DMS153 treated with DMSO at 0.1 percent for 48 hours (cell line): ENCODE measurements around the gene AFAP1.

ENCODE experiments used
- DNase-seq: peaks from one replicate; lab custom pipeline; 2025; ENCODE audit not compliant: unreplicated experiment; lab: John Stamatoyannopoulos, UW

AFAP1 gene

GRCh38 chr4:7759216-7759615, 180.4 kb downstream of the AFAP1 start:
- no peak for DNase-seq

- DNase-seq = no peak
These were observed 181.2 kb downstream of the AFAP1 start for GRCh38 chr4:7758476-7758875.

- DNase-seq = no peak
These were observed 181.9 kb downstream of the AFAP1 start for GRCh38 chr4:7757501-7758471.

- no peak for DNase-seq
These were observed 182.9 kb downstream of the AFAP1 start for GRCh38 chr4:7756561-7757355.

GRCh38 chr4:7756071-7756470, 183.6 kb downstream of the AFAP1 start:
- no peak for DNase-seq

- DNase-seq = no peak
These were observed 184.1 kb downstream of the AFAP1 start for GRCh38 chr4:7755561-7755960.

GRCh38 chr4:7754565-7755262, 184.9 kb downstream of the AFAP1 start:
- no peak for DNase-seq

- DNase-seq = no peak
These were observed 185.7 kb downstream of the AFAP1 start for GRCh38 chr4:7753931-7754465.

- DNase-seq = no peak
These were observed 186.4 kb downstream of the AFAP1 start for GRCh38 chr4:7753271-7753670.

- DNase-seq = no peak
These were observed 187.0 kb downstream of the AFAP1 start for GRCh38 chr4:7752649-7753048.

GRCh38 chr4:7750972-7751371, 188.7 kb downstream of the AFAP1 start:
- DNase-seq = no peak

- no peak for DNase-seq
These were observed 189.1 kb downstream of the AFAP1 start for GRCh38 chr4:7750523-7750922.

GRCh38 chr4:7747566-7747965, 192.1 kb downstream of the AFAP1 start:
- DNase-seq = no peak

GRCh38 chr4:7747062-7747385, 192.6 kb downstream of the AFAP1 start:
- no peak for DNase-seq

GRCh38 chr4:7746351-7747061, 193.2 kb downstream of the AFAP1 start:
- no peak for DNase-seq

- no peak for DNase-seq
These were observed 194.3 kb downstream of the AFAP1 start for GRCh38 chr4:7745301-7745885.

GRCh38 chr4:7744142-7744804, 195.4 kb downstream of the AFAP1 start:
- DNase-seq = no peak

GRCh38 chr4:7742807-7743280, 196.8 kb downstream of the AFAP1 start:
- no peak for DNase-seq

- DNase-seq = no peak
These were observed 197.5 kb downstream of the AFAP1 start for GRCh38 chr4:7741946-7742806.
